Stomach (tissue), 4 donors: ENCODE data around the gene LRRC71.

Experiments
- POLR2AphosphoS5 ChIP-seq, 3 donors: sonication (generic); formaldehyde crosslinking; IDR thresholded peaks; one replicate each; pipeline ENCODE4 v1.6.1; 2016; ENCODE audit warnings: antibody characterized with exemption in 3 of 3
- TF ChIP-seq, protein P1 (sequence below), 7 experiments: fragments of 450-650 bp in 4 of 7; fragments of 200-600 bp in 3 of 7; sonication (generic) in 3 of 7; IDR thresholded peaks; one replicate each; pipeline ENCODE4 v1.5.1; 2016 to 2019; ENCODE audit warnings: antibody characterized with exemption in 7 of 7, control low read depth in 2 of 7, mild to moderate bottlenecking in 1 of 7

GRCh38 chr1:156961709-156962108, 41.3 kb downstream of the LRRC71 start:
- TF ChIP-seq, protein P1, sequence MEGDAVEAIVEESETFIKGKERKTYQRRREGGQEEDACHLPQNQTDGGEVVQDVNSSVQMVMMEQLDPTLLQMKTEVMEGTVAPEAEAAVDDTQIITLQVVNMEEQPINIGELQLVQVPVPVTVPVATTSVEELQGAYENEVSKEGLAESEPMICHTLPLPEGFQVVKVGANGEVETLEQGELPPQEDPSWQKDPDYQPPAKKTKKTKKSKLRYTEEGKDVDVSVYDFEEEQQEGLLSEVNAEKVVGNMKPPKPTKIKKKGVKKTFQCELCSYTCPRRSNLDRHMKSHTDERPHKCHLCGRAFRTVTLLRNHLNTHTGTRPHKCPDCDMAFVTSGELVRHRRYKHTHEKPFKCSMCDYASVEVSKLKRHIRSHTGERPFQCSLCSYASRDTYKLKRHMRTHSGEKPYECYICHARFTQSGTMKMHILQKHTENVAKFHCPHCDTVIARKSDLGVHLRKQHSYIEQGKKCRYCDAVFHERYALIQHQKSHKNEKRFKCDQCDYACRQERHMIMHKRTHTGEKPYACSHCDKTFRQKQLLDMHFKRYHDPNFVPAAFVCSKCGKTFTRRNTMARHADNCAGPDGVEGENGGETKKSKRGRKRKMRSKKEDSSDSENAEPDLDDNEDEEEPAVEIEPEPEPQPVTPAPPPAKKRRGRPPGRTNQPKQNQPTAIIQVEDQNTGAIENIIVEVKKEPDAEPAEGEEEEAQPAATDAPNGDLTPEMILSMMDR (IDR thresholded peaks at IDR 0.05): no peak
- no peak for TF ChIP-seq POLR2AphosphoS5 (IDR thresholded peaks at IDR 0.05)
